HFF-Myc (cell line): ENCODE measurements around the gene EXO1.
"Not testable (repeated sequence)": the region's sequence is repeated elsewhere in the genome, so short reads cannot be mapped to it uniquely, and the experiment has no call there.

Experiments used
- DNase-seq: peaks from one replicate; pipeline ENCODE4 v3.0.0-alpha.2; 2011; ENCODE audit warnings: low read depth; ENCODE audit errors: extremely low read depth
- H3K4me3 ChIP-seq: replicated peaks from 2 replicates; pipeline ENCODE4 v1.5.1; 2011; ENCODE audit warnings: low read depth, mild to moderate bottlenecking, control low read depth, low read length
- TF ChIP-seq, protein P1 (sequence below): IDR thresholded peaks from 2 replicates; pipeline ENCODE4 v1.5.1; 2012; ENCODE audit warnings: mild to moderate bottlenecking, low read depth, low read length, control low read depth; ENCODE audit errors: missing control alignments

Gene EXO1

DNA sequence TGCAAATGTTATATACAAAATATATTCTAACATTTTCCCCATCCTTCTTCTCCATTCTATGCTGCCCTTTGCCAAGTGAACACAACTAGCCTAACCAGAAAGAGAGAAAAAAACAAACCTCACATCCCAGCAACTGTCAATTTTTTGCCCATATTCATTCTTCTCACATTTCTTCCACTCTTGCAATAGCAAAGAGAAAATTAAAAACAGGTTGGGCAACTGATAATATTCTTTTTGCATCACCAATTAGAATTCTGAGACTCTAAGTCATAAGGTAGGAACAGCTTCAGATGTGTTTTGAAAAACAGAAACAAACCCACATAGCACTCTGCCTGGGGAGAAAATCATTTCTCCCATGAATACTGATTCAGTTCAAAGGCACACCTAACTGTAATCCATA is 25.2 kb upstream of the EXO1 start:
- TF ChIP-seq, protein P1, sequence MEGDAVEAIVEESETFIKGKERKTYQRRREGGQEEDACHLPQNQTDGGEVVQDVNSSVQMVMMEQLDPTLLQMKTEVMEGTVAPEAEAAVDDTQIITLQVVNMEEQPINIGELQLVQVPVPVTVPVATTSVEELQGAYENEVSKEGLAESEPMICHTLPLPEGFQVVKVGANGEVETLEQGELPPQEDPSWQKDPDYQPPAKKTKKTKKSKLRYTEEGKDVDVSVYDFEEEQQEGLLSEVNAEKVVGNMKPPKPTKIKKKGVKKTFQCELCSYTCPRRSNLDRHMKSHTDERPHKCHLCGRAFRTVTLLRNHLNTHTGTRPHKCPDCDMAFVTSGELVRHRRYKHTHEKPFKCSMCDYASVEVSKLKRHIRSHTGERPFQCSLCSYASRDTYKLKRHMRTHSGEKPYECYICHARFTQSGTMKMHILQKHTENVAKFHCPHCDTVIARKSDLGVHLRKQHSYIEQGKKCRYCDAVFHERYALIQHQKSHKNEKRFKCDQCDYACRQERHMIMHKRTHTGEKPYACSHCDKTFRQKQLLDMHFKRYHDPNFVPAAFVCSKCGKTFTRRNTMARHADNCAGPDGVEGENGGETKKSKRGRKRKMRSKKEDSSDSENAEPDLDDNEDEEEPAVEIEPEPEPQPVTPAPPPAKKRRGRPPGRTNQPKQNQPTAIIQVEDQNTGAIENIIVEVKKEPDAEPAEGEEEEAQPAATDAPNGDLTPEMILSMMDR = no peak
- no peak overlapping the region for H3K4me3 ChIP-seq
- DNase-seq = no peak

DNA sequence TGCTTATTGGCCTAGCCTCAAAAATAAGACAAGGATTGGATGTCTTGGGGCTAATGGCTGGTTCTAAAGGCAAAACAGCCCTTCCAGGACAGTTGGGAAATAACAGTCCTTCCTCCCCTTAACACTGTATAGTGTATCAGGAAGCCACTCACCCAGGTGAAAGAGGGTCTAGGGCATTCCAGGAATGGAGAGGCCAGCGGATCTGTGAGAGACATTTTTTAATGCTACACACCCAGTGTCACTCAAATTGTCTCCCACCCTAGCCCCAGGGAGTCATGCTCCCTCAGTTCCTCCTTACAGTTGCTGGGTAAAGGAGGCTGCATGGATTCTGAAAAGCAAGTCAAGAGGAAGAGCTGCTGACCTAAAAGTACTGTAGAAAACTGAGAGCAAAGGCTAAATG is 24.1 kb upstream of the EXO1 start:
- TF ChIP-seq, protein P1 = no peak
- H3K4me3 ChIP-seq = no peak overlapping the region
- no peak for DNase-seq

DNA sequence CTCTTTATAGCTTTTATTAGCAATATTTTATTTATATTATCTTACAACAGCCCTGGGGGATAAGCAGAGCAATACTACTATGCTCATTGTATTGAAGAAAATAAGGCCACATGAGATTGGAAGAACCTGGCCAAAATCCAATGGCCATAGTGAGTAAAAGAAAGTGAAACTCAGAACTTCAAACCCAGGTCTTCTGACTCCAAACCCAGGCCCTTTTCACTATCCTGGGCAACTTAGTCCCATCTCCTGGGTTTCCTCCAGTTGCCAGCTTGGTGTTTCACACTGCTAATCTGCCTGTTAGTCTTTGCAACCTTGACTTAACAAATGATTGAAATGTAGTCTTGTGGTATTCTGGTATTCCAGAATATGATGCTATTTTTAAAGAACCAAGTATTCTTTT is 22.4 kb upstream of the EXO1 start:
- TF ChIP-seq, protein P1 = no peak
- no peak for DNase-seq
- H3K4me3 ChIP-seq = no peak overlapping the region

DNA sequence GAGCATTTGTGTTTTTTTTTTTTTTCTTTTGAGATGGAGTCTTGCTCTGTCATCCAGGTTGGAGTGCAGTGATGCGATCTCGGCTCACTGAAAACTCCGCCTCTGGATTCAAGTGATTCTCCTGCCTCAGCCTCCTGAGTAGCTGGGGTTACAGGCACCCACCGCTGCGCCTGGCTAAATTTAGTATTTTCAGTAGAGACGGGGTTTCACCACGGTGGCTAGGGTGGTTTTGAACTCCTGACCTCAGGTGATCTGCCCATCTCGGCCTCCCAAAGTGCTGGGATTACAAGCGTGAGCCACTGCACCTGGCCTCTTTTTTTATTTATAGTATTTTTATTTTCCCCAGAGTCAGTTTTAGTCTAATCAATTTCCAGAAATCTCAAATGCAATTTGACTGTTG is 21.4 kb upstream of the EXO1 start:
- not testable (repeated sequence) for H3K4me3 ChIP-seq, DNase-seq

DNA sequence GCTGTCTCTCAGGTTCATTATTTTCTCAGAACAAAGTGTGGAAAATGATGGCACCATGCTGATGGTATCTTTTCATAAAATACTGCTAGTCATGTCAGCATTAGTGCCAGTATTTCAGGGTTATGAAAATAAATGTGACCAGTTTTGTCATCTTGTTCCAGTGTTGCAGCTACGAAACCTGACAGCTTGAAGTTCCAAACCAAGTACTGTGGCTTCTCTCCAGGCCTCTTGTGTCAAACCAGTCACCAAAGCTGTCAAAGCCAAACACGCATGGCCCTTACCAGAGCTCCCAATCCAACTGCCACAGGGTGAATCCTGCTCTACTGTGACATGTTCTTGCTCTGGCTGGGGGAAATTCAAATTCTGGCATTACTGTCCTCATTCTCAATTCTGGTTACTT is 20.7 kb upstream of the EXO1 start:
- no peak for DNase-seq
- TF ChIP-seq, protein P1 = no peak
- H3K4me3 ChIP-seq = no peak overlapping the region

DNA sequence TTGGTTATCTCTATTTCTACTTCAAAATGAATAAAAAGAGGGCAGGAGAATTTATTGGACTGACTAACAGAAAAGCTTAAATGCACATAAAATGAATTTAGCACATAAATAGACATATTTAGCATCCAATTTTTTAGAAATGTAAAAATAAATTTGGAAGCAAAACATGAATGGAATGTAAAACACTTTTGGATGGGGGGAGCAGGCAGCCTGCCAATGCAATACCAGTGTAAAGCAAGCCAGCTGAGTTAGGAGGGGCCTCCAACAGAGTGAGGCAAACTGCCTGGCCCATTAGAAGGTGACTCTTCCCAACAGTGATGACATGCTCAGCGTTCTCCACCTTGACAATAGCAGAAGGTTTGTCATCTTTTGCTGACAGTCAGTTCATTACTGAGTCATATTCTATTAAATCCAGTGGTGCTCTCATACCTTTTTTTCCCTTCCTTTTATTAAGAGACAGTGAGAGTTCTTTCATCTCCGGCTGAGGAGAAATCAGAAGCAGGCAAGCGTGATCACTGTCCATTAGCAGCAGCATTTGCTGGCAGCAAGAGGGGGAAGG is 19.5 kb upstream of the EXO1 start:
- TF ChIP-seq, protein P1 = no peak
- DNase-seq = no peak
- H3K4me3 ChIP-seq = no peak overlapping the region

DNA sequence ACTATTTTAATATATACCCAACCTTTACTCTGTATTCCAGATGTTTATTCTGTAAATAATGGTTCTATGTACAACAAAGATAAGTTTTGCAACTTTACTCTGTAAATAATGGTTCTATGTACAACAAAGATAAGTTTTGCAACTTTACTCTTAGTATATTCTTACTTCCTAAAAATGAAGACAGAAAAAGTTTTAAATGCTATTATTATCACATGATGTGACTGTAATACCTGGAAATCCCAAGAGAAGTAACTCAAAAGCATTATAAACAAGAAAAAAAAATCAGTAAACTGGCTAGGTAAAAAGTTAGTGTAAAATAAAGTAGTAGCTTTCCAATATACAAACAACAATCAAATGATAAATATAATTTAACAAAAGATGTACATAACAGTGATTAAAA is 18.5 kb upstream of the EXO1 start:
- H3K4me3 ChIP-seq = no peak overlapping the region
- DNase-seq = no peak
- TF ChIP-seq, protein P1 = no peak
